Stimulated activated CD4-positive, alpha-beta T cell treated with anti-CD3 and anti-CD28 coated beads, Interleukin-15, amount 100 ng/mL, for 48 hours (primary cell): Measurements from ENCODE around the gene THEMIS.
"Not testable (repeated sequence)": the region's sequence is repeated elsewhere in the genome, so short reads cannot be mapped to it uniquely, and the experiment has no call there.

ENCODE experiments used
- DNase-seq, 2 donors: peaks; one replicate each; pipeline ENCODE4 v3.0.0-alpha.2; 2020; ENCODE audit warnings: low read depth in 2 of 2

The THEMIS gene

GRCh38 chr6:127796713-127797112 lies 104.1 kb downstream of the THEMIS start:
- DNase-seq = no peak

- DNase-seq = no peak
These were observed 106.5 kb downstream of the THEMIS start for GRCh38 chr6:127794405-127794804.

GRCh38 chr6:127793396-127793795 lies 107.5 kb downstream of the THEMIS start:
- no peak for DNase-seq

GRCh38 chr6:127792616-127793015 lies 108.2 kb downstream of the THEMIS start:
- no peak for DNase-seq

GRCh38 chr6:127791779-127792528 lies 108.9 kb downstream of the THEMIS start:
- DNase-seq = no peak

- no peak for DNase-seq
These were observed 110.3 kb downstream of the THEMIS start for GRCh38 chr6:127790571-127790970.

- no peak for DNase-seq
These were observed 114.7 kb downstream of the THEMIS start for GRCh38 chr6:127786109-127786508.

GRCh38 chr6:127784468-127784867 lies 116.4 kb downstream of the THEMIS start:
- no peak for DNase-seq

GRCh38 chr6:127781636-127782272 lies 119.1 kb downstream of the THEMIS start:
- not testable (repeated sequence) for DNase-seq

- no peak for DNase-seq
These were observed 124.5 kb downstream of the THEMIS start for GRCh38 chr6:127776320-127776719.

- DNase-seq = no peak
These were observed 125.5 kb downstream of the THEMIS start for GRCh38 chr6:127775371-127775770.

GRCh38 chr6:127768745-127769144 lies 132.1 kb downstream of the THEMIS start:
- no peak for DNase-seq

- DNase-seq = no peak
These were observed 132.6 kb downstream of the THEMIS start for GRCh38 chr6:127768223-127768622.

GRCh38 chr6:127765949-127766348 lies 134.9 kb downstream of the THEMIS start:
- DNase-seq = no peak

- DNase-seq = no peak
These were observed 138.6 kb downstream of the THEMIS start for GRCh38 chr6:127762284-127762683.

GRCh38 chr6:127761084-127761483 lies 139.8 kb downstream of the THEMIS start:
- no peak for DNase-seq

- no peak for DNase-seq
These were observed 151.8 kb downstream of the THEMIS start for GRCh38 chr6:127749095-127749494.

GRCh38 chr6:127748290-127748689 lies 152.6 kb downstream of the THEMIS start:
- DNase-seq = no peak

GRCh38 chr6:127738423-127738822 lies 162.4 kb downstream of the THEMIS start:
- DNase-seq = no peak

GRCh38 chr6:127737768-127738167 lies 163.1 kb downstream of the THEMIS start:
- no peak for DNase-seq

GRCh38 chr6:127737009-127737486 lies 163.8 kb downstream of the THEMIS start:
- peak in 1 of 2 donors; percentile 4 for DNase-seq

- DNase-seq = no peak
These were observed 167.9 kb downstream of the THEMIS start for GRCh38 chr6:127732927-127733326.

- no peak for DNase-seq
These were observed 173.5 kb downstream of the THEMIS start for GRCh38 chr6:127727260-127727953.
